ENCODE measurements around the gene HMGN4. TPM values are rescaled to one million over a fixed set of nuclear protein-coding genes. Genes with fewer than 3 reads are reported as not detected.

Gene HMGN4
- total and polyA plus RNA-seq, 9 of the 15 experiments (the other 6 are each of a cell fraction or from before 2014, with no cell fraction given) = 35.4 to 134 (median 94.1) TPM

DNA sequence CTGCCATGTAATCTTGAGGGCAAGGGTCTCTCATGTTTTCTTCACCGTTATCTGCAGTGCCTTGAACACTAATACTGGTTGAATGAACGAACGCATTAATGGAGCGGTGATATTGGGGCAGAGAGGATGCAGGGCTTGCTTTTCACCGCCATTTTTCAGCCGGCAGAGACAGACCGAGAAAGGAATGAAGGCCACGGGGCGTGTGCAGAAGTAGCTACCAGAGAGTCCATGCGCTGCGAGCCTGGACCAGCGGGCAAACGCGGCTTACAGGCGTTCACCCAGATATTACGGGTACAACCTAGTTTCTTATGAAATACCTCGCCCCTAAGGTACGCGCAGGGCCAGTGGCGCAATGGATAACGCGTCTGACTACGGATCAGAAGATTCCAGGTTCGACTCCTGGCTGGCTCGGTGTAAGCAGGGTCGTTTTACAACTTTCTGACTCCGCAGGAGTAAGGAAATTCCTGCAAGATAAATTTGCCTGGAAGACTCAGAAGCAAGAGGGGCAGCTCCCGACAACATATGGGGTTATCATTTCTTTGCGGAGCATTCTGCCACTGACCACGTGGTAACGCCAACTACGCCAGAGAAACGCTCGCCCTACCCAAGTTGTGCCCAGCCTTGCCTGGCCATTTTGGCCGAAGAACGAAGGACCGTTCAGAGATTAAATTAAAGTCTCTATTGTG lies 863 bp upstream of the HMGN4 start (continued):
- TF ChIP-seq, protein P1, sequence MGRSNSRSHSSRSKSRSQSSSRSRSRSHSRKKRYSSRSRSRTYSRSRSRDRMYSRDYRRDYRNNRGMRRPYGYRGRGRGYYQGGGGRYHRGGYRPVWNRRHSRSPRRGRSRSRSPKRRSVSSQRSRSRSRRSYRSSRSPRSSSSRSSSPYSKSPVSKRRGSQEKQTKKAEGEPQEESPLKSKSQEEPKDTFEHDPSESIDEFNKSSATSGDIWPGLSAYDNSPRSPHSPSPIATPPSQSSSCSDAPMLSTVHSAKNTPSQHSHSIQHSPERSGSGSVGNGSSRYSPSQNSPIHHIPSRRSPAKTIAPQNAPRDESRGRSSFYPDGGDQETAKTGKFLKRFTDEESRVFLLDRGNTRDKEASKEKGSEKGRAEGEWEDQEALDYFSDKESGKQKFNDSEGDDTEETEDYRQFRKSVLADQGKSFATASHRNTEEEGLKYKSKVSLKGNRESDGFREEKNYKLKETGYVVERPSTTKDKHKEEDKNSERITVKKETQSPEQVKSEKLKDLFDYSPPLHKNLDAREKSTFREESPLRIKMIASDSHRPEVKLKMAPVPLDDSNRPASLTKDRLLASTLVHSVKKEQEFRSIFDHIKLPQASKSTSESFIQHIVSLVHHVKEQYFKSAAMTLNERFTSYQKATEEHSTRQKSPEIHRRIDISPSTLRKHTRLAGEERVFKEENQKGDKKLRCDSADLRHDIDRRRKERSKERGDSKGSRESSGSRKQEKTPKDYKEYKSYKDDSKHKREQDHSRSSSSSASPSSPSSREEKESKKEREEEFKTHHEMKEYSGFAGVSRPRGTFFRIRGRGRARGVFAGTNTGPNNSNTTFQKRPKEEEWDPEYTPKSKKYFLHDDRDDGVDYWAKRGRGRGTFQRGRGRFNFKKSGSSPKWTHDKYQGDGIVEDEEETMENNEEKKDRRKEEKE (IDR thresholded peaks at IDR 0.05; ENCODE audit: borderline replicate concordance in 1 of 2, control insufficient read depth in 1 of 2, low read depth in 2 of 2, low read length in 1 of 2) = peak in 1 of 2 experiments; percentile 76; a peak in 1 of 4 replicates
- TF ChIP-seq, protein P2, sequence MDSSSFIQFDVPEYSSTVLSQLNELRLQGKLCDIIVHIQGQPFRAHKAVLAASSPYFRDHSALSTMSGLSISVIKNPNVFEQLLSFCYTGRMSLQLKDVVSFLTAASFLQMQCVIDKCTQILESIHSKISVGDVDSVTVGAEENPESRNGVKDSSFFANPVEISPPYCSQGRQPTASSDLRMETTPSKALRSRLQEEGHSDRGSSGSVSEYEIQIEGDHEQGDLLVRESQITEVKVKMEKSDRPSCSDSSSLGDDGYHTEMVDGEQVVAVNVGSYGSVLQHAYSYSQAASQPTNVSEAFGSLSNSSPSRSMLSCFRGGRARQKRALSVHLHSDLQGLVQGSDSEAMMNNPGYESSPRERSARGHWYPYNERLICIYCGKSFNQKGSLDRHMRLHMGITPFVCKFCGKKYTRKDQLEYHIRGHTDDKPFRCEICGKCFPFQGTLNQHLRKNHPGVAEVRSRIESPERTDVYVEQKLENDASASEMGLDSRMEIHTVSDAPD (CRISPR knock-in tag; IDR thresholded peaks at IDR 0.05) = no peak
- TF ChIP-seq, protein P3, sequence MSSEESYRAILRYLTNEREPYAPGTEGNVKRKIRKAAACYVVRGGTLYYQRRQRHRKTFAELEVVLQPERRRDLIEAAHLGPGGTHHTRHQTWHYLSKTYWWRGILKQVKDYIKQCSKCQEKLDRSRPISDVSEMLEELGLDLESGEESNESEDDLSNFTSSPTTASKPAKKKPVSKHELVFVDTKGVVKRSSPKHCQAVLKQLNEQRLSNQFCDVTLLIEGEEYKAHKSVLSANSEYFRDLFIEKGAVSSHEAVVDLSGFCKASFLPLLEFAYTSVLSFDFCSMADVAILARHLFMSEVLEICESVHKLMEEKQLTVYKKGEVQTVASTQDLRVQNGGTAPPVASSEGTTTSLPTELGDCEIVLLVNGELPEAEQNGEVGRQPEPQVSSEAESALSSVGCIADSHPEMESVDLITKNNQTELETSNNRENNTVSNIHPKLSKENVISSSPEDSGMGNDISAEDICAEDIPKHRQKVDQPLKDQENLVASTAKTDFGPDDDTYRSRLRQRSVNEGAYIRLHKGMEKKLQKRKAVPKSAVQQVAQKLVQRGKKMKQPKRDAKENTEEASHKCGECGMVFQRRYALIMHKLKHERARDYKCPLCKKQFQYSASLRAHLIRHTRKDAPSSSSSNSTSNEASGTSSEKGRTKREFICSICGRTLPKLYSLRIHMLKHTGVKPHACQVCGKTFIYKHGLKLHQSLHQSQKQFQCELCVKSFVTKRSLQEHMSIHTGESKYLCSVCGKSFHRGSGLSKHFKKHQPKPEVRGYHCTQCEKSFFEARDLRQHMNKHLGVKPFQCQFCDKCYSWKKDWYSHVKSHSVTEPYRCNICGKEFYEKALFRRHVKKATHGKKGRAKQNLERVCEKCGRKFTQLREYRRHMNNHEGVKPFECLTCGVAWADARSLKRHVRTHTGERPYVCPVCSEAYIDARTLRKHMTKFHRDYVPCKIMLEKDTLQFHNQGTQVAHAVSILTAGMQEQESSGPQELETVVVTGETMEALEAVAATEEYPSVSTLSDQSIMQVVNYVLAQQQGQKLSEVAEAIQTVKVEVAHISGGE (CRISPR knock-in tag; IDR thresholded peaks at IDR 0.05) = no peak
- TF ChIP-seq KLF16 (IDR thresholded peaks at IDR 0.05) (no peak), MAFG (tag; conservative IDR thresholded peaks at IDR 0.05) (no peak), CBX1 (IDR thresholded peaks at IDR 0.05; ENCODE audit: low read depth) (peak; percentile 73; the same call in 1 of the 2 replicates), PRPF4 (IDR thresholded peaks at IDR 0.05; ENCODE audit: insufficient read depth, low read depth, low read length, poor library complexity, severe bottlenecking) (no peak), NCOA1 (IDR thresholded peaks at IDR 0.05; ENCODE audit: low read depth) (peak; percentile 66; the same call in 1 of the 2 replicates), SRSF1 (IDR thresholded peaks at IDR 0.05; ENCODE audit: low read depth, low read length) (no peak)
- TF ChIP-seq, protein P4, sequence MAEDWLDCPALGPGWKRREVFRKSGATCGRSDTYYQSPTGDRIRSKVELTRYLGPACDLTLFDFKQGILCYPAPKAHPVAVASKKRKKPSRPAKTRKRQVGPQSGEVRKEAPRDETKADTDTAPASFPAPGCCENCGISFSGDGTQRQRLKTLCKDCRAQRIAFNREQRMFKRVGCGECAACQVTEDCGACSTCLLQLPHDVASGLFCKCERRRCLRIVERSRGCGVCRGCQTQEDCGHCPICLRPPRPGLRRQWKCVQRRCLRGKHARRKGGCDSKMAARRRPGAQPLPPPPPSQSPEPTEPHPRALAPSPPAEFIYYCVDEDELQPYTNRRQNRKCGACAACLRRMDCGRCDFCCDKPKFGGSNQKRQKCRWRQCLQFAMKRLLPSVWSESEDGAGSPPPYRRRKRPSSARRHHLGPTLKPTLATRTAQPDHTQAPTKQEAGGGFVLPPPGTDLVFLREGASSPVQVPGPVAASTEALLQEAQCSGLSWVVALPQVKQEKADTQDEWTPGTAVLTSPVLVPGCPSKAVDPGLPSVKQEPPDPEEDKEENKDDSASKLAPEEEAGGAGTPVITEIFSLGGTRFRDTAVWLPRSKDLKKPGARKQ (CRISPR knock-in tag; IDR thresholded peaks at IDR 0.05) = no peak
- TF ChIP-seq, protein P5, sequence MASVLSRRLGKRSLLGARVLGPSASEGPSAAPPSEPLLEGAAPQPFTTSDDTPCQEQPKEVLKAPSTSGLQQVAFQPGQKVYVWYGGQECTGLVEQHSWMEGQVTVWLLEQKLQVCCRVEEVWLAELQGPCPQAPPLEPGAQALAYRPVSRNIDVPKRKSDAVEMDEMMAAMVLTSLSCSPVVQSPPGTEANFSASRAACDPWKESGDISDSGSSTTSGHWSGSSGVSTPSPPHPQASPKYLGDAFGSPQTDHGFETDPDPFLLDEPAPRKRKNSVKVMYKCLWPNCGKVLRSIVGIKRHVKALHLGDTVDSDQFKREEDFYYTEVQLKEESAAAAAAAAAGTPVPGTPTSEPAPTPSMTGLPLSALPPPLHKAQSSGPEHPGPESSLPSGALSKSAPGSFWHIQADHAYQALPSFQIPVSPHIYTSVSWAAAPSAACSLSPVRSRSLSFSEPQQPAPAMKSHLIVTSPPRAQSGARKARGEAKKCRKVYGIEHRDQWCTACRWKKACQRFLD (CRISPR knock-in tag; IDR thresholded peaks at IDR 0.05) = peak; percentile 24; the same call in 1 of the 2 replicates
- TF ChIP-seq, protein P6, sequence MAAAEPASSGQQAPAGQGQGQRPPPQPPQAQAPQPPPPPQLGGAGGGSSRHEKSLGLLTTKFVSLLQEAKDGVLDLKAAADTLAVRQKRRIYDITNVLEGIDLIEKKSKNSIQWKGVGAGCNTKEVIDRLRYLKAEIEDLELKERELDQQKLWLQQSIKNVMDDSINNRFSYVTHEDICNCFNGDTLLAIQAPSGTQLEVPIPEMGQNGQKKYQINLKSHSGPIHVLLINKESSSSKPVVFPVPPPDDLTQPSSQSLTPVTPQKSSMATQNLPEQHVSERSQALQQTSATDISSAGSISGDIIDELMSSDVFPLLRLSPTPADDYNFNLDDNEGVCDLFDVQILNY (CRISPR knock-in tag; IDR thresholded peaks at IDR 0.05) = no peak

Measured in K562 (cell line).